Duodenal mucosa (tissue), 2 donors: Measurements from ENCODE around the gene IVD.

Source experiments
- H3K27ac ChIP-seq: one replicate; pipeline ENCODE4 v1.7.0; 2013; ENCODE audit warnings: low read depth, low read length
- H3K27me3 ChIP-seq, 2 donors: one replicate each; pipeline ENCODE4 v1.7.0; 2013; ENCODE audit warnings: low read length in 2 of 2, control low read depth in 1 of 2; ENCODE audit not compliant: insufficient read depth in 2 of 2, control insufficient read depth in 1 of 2
- H3K36me3 ChIP-seq, 2 donors: one replicate each; pipeline ENCODE4 v1.7.0; 2013; ENCODE audit warnings: low read length in 2 of 2, control low read depth in 1 of 2; ENCODE audit not compliant: insufficient read depth in 2 of 2, control insufficient read depth in 1 of 2
- H3K4me1 ChIP-seq, 2 donors: one replicate each; pipeline ENCODE4 v1.7.0; 2013; ENCODE audit warnings: low read length in 2 of 2, control low read depth in 1 of 2; ENCODE audit not compliant: insufficient read depth in 2 of 2, control insufficient read depth in 1 of 2
- H3K4me3 ChIP-seq, 2 donors: one replicate each; pipeline ENCODE4 v1.7.0; 2013; ENCODE audit warnings: low read length in 2 of 2, low read depth in 1 of 2
- H3K9ac ChIP-seq, 2 donors: one replicate each; pipeline ENCODE4 v1.7.0; 2013; ENCODE audit warnings: low read length in 2 of 2, low read depth in 1 of 2
- H3K9me3 ChIP-seq, 2 donors: one replicate each; pipeline ENCODE4 v1.7.0; 2013; ENCODE audit warnings: low read length in 2 of 2, control low read depth in 1 of 2; ENCODE audit not compliant: control insufficient read depth in 1 of 2

The IVD gene

DNA sequence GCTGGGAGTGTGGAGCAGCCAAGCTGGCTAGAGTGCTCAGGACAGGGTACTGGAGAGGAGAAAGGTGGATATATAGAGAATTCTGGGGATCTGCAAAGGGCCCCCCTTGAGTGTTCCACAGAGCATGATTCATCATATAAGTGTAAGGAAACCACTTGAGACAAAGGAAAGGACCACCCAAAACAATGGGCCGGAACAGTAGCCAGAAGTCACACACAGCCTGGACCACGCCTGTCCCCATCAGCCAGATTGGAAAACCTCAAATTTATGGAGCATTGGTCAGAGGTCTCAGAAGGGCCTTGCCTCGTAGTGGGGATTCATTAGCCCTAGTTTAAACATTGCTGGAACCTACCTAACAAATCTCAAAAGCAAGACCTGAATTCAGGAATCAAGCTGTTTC lies 28.0 kb upstream of the IVD start:
- Histone ChIP-seq H3K4me1 (no peaks in the 10 kb centered on the region), H3K27ac (no peak overlapping the region), H3K27me3 (no peaks in the 10 kb centered on the region), H3K9ac (no peak overlapping the region), H3K9me3 (no peaks in the 10 kb centered on the region), H3K4me3 (no peak overlapping the region), H3K36me3 (no peaks in the 10 kb centered on the region)

DNA sequence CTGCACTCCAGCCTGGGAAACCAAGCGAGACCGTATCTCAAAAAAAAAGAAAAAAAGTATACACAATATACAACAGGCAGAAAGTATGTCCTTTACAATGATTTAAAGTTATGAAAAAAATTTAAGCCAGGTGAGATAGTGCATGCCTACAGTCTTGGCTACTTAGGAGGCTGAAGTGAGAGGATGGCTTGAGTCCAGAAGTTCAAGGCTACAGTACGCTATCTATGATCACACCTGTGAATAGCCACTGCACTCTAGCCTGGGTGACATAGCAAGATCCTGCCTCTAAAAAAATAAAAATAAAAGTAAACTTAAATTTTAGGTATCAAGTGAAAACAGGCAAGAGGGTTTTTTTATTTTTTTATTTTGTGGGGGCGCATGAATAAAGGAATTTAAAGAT lies 26.2 kb upstream of the IVD start:
- Histone ChIP-seq H3K27ac (no peak overlapping the region), H3K9ac (no peak overlapping the region), H3K4me1 (peaks cover 8 to 9% of the 10 kb centered on the region in 2 donors), H3K36me3 (no peaks in the 10 kb centered on the region), H3K9me3 (no peaks in the 10 kb centered on the region), H3K27me3 (no peaks in the 10 kb centered on the region), H3K4me3 (no peak overlapping the region)

DNA sequence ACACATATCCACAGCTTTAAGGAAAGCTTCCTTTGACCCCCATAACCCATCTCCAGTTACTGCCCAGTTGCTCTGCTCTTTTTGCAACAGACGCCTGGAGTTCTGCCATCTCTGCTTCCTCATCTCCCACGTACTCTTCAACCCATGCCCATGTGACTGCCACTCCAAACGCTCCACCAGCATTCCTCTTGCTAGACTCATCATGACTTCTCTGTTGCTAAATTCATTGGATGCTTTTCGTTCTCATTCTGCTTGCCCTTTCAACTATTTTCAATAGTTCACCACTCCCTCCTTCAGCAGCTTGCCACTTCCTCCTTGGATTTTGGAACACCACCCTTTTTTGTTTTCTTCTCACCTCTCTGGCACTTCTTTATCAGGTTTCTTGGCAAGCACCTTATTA lies 25.7 kb upstream of the IVD start:
- Histone ChIP-seq H3K9me3 (no peaks in the 10 kb centered on the region), H3K27ac (no peak overlapping the region), H3K4me3 (no peak overlapping the region), H3K36me3 (no peaks in the 10 kb centered on the region), H3K27me3 (no peaks in the 10 kb centered on the region), H3K9ac (no peak overlapping the region), H3K4me1 (peaks cover 8 to 9% of the 10 kb centered on the region in 2 donors)

DNA sequence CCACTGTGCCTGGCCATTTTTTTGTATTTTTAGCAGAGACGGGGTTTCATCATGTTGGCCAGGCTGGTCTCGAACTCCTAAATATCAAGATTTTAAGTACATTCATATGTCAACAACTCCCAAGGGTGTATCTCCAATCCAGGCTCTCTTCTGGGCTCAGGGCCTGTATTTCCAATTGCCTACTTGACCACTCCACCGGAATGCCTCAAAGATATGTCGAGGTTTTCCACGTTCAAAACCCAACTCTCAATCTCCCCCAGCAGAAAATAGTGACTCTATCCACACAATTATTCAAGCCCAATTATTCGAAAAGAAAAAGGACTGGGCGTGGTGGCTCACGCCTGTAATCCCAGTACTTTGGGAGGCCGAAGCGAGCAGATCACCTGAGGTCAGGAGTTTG lies 25.0 kb upstream of the IVD start:
- Histone ChIP-seq H3K27me3 (no peaks in the 10 kb centered on the region), H3K4me3 (no peak overlapping the region), H3K36me3 (no peaks in the 10 kb centered on the region), H3K27ac (no peak overlapping the region), H3K9ac (no peak overlapping the region), H3K4me1 (peaks cover 8 to 9% of the 10 kb centered on the region in 2 donors), H3K9me3 (no peaks in the 10 kb centered on the region)

DNA sequence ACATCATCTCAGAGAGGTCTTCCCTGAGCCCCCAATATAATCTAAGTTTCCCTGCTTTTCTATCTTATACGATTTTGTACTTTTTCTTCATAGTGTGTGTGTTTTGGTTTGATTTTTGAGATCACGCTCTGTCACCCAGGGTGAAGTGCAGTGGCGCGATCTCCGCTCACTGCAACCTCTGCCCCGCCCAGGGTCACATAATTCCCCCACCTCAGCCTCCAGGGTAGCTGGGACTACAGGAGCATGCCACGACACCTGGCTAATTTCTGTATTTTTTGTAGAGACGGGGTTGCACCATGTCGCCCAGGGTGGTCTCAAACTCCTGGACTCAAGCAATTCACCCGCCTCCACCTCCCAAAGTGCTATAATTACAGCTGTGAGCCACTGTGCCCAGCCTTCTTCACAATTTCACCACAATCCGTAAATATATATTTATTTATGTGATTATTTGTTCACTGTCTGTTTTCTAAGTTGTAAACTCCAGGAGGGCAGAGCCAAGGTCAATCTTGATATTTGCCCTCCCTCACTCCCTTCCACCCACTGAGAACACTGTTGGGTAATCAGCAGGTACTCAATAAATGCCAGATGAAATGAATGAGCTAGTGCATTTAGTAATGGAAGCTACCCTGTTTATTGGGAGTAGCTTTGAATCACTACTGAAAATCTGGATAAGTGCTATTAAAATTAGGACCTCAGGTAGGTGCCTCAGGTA lies 23.6 kb upstream of the IVD start:
- Histone ChIP-seq H3K4me1 (peaks cover 8 to 9% of the 10 kb centered on the region in 2 donors), H3K27ac (no peak overlapping the region), H3K9me3 (no peaks in the 10 kb centered on the region), H3K4me3 (peak overlapping the region in 1 of 2 donors; percentile 2), H3K36me3 (peaks cover 6 to 8% of the 10 kb centered on the region in 2 donors), H3K27me3 (no peaks in the 10 kb centered on the region), H3K9ac (no peak overlapping the region)

DNA sequence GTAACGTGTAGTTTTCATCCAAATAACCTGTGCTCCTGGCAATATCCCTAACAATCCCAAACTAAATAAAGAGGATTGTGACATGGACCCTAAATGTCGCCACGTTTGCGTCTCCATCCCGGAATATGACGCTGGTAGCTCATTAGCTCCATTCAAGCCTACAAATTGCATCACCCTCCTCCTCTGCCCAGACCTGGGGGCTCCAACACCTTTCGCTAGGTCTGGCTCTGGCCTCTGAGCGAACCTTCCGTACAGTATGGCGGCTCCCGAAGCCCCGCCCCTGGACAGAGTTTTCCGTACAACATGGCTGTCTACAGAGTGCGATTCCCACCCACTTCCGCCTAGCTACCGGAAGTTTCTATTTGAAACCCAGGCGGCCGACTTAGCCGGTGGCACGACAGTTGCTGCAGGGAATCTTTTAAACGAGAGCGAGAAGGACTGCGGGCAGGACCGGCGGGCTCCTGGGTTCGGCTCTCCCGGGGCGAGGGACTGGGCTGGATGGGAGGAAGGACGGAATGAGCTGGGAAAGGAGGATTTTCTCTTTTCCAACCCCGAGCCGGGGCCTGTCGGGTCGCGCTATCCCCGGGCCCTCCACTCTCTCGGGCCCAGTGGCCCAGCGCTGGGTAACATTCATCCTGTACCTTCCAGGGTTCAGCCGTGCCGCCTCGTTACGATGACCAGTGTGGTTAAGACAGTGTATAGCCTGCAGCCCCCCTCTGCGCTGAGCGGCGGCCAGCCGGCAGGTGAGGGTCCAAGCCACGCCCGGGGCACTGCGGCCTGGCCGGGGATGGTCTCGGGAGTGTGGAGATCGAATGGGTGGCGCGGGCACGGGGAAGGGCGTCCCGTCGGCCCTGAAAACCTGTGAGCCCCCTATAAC lies 22.8 kb upstream of the IVD start, which contains the start of gene KNSTRN:
TSS of gene KNSTRN (plus strand) at position 142 of the 877 bp plus-strand sequence. CDS start at position 257, 115 bp downstream.
- H3K27me3 ChIP-seq: no peaks in the 10 kb centered on the region
- H3K9me3 ChIP-seq: no peaks in the 10 kb centered on the region
- H3K9ac ChIP-seq: peak within 1 kb of the TSS; percentile 74 to 84
- no peak within 1 kb of the TSS for H3K27ac ChIP-seq
- H3K36me3 ChIP-seq: peaks cover 8 to 10% of the 10 kb centered on the region in 2 donors
- peak within 1 kb of the TSS; percentile 88 to 90 for H3K4me3 ChIP-seq
- H3K4me1 ChIP-seq: peaks cover 8 to 9% of the 10 kb centered on the region in 2 donors

DNA sequence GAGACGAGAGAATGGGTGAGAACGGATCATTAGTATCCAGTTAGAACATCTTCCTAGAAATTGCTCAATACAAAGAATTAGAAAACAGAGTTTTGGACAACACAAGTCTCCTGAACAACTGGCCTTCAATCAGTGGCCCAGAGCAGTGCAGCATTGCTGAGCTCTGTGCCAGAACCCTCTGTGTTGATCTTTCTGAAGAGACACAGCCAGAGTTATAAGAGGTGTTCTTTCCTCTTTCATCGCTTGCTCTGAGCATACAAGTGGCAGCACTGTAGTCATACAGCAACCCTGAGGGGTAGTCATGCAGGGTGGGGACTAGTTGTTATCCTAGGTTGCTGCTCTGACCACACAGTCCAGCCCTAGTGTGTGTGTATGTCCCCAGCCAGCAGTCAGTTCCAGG lies 19.1 kb upstream of the IVD start:
- H3K4me1 ChIP-seq: peaks cover 8 to 9% of the 10 kb centered on the region in 2 donors
- H3K36me3 ChIP-seq: peaks cover 22 to 23% of the 10 kb centered on the region in 2 donors
- no peaks in the 10 kb centered on the region for H3K27me3 ChIP-seq
- H3K4me3 ChIP-seq: no peak overlapping the region
- no peaks in the 10 kb centered on the region for H3K9me3 ChIP-seq
- no peak overlapping the region for H3K27ac ChIP-seq
- no peak overlapping the region for H3K9ac ChIP-seq

DNA sequence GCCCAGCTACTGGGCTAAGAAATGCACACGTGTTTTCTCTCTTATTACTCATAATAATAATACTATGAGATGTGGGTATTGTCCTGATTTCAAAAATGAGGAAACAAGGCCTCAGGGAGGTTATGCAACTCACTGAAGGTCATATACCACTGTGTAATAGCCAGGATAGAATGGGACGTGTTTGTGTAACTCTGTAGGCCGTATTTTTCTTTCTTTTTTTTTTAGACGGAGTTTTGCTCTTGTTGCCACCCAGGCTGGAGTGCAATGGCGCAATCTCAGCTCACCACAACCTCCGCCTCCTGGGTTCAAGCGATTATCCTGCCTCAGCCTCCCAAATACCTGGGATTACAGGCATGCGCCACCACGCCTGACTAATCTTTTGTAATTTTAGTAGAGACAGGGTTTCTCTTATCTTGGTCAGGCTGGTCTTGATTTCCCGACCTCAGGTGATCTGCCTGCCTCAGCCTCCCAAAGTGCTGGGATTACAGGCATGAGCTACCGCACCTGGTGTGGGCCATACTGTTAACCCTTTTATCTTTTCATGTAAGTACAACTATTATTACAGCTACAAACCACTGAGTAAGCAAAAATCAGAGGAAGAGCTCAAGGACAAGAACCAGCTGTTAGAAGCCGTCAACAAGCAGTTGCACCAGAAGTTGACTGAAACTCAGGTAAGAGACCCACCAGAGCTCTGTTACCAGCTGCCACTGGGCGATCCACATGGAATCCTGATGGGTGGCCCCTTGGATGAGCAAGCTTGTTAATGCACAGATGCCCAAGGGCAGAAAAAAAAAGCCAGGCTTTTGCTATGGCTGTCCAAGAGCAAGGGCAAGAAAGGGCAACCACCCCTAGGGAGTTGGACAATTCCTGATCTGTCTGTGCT lies 16.4 kb upstream of the IVD start:
- Histone ChIP-seq H3K27me3 (no peaks in the 10 kb centered on the region), H3K9ac (no peak overlapping the region), H3K4me3 (no peak overlapping the region), H3K36me3 (peaks cover 22 to 39% of the 10 kb centered on the region in 2 donors), H3K9me3 (no peaks in the 10 kb centered on the region), H3K4me1 (no peaks in the 10 kb centered on the region), H3K27ac (no peak overlapping the region)

DNA sequence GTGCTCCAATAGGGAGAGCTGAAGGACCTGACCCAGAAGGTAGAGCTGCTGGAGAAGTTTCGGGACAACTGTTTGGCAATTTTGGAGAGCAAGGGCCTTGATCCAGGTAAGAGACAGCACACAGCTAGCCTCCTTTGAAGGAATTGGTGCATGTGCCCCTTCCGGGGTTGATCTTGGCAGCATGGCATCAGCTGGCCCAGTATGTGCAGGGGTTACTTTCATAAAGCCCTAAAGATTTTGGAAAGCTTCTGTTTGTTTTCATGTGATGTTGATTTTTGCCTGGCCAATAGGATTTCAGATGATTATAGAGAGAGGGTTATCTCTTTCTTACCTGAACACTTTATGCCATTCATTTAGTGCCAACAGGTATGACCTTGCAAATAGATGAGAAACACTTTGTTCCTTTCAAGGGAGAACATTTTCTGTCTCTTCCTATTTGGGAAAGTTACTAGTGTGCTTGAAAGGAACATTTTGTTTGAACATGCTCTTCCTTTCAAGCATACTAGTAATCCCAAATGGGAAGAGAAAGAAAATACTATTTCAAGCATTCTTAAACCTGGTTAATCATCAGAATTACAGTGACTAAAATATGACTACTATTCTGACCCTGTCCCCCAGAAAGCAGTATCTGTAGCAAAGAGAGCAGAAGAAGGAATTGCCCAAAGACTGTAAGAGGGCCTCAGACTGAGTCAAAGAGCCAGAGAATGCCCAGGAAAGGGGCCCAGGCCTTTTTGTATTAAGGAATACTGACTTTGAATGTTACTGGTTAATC lies 15.6 kb upstream of the IVD start:
- Histone ChIP-seq H3K9ac (no peak overlapping the region), H3K36me3 (peaks cover 22 to 39% of the 10 kb centered on the region in 2 donors), H3K4me3 (no peak overlapping the region), H3K27ac (no peak overlapping the region), H3K9me3 (no peaks in the 10 kb centered on the region), H3K27me3 (no peaks in the 10 kb centered on the region), H3K4me1 (no peaks in the 10 kb centered on the region)
